ENCODE measurements around the gene VASH1. TPM values are rescaled to one million over a fixed set of nuclear protein-coding genes. Genes with fewer than 3 reads are reported as not detected.

VASH1 gene
- total and polyA plus RNA-seq, 2 donors (not counting 3 experiments of a cell fraction or from before 2014, with no cell fraction given): 39.8 to 168 TPM

DNA sequence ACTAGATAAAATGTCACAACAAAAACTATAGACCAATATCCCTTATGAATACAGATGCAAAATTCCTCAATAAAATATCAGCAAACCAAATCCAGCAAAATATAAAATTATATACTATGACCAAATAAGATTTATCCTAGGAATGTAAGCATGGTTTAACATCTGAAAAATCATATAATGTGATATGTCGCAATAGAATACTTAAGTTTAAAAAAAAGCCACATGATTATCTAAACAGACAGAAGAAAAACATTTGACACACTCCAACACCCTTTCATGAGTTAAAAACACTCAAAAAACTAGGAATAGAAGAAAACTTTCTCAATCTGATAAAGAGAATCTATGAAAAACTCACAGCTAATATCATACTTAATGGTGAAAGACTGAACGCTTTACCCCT, 31.2 kb downstream of the VASH1 start:
- DNase-seq (ENCODE audit: low read depth, low spot score): no peak
- Histone ChIP-seq H3K9ac (replicated peaks; ENCODE audit: extremely low read depth, insufficient read depth, low read length) (no peak overlapping the region), H3K79me2 (ENCODE audit: control insufficient read depth, insufficient read depth, low read length) (no peaks in the 10 kb centered on the region), H3K4me2 (ENCODE audit: insufficient read depth, low read length) (no peak overlapping the region), H2AFZ (ENCODE audit: low read depth, low read length) (no peak overlapping the region), H3K27ac (ENCODE audit: insufficient read depth, low read depth, low read length) (no peak overlapping the region), H3K9me1 (replicated peaks; ENCODE audit: control insufficient read depth, extremely low read depth, insufficient read depth, low read length) (no peaks in the 10 kb centered on the region), H3K9me3 (replicated peaks; ENCODE audit: control insufficient read depth, insufficient read depth, low read length) (no peaks in the 10 kb centered on the region), H3K36me3 (ENCODE audit: control insufficient read depth in 2 of 2, extremely low read depth in 1 of 2, insufficient read depth in 2 of 2, low read length in 2 of 2) (peaks cover 6 to 21% of the 10 kb centered on the region in 2 experiments), H3K4me1 (ENCODE audit: control insufficient read depth, extremely low read depth, insufficient read depth, low read length) (no peaks in the 10 kb centered on the region), H3K4me3 (replicated peaks in 1 of 3; ENCODE audit: insufficient read depth in 1 of 3, low read depth in 1 of 3, low read length in 3 of 3) (no peak overlapping the region), H3K27me3 (ENCODE audit: control insufficient read depth in 2 of 2, insufficient read depth in 2 of 2, low read length in 2 of 2) (no peaks in the 10 kb centered on the region), H4K20me1 (replicated peaks; ENCODE audit: control insufficient read depth, extremely low read depth, insufficient read depth, low read length) (no peaks in the 10 kb centered on the region)
- ChIA-PET POLR2A (no interaction called here), CTCF (no interaction called here)
- TF ChIP-seq EZH2 (IDR thresholded peaks at IDR 0.05; ENCODE audit: borderline replicate concordance, low read depth, low read length, severe bottlenecking) (no peak), GATA2 (IDR thresholded peaks at IDR 0.05; ENCODE audit: insufficient read depth, insufficient read length, low read depth, low read length) (no peak), POLR2A (IDR thresholded peaks at IDR 0.05; ENCODE audit: low read depth, low read length) (no peak), MYC (IDR thresholded peaks at IDR 0.05; ENCODE audit: low read depth, low read length) (no peak), JUN (IDR thresholded peaks at IDR 0.05; ENCODE audit: borderline replicate concordance, insufficient read depth, insufficient read length, low read depth) (no peak), POLR2AphosphoS5 (IDR thresholded peaks at IDR 0.05; ENCODE audit: insufficient read depth, low read depth, low read length) (no peak), FOS (IDR thresholded peaks at IDR 0.05; ENCODE audit: borderline replicate concordance, insufficient read depth, low read length) (no peak)
- TF ChIP-seq, protein P1, sequence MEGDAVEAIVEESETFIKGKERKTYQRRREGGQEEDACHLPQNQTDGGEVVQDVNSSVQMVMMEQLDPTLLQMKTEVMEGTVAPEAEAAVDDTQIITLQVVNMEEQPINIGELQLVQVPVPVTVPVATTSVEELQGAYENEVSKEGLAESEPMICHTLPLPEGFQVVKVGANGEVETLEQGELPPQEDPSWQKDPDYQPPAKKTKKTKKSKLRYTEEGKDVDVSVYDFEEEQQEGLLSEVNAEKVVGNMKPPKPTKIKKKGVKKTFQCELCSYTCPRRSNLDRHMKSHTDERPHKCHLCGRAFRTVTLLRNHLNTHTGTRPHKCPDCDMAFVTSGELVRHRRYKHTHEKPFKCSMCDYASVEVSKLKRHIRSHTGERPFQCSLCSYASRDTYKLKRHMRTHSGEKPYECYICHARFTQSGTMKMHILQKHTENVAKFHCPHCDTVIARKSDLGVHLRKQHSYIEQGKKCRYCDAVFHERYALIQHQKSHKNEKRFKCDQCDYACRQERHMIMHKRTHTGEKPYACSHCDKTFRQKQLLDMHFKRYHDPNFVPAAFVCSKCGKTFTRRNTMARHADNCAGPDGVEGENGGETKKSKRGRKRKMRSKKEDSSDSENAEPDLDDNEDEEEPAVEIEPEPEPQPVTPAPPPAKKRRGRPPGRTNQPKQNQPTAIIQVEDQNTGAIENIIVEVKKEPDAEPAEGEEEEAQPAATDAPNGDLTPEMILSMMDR (IDR thresholded peaks at IDR 0.05; ENCODE audit: extremely low read depth in 1 of 2, insufficient read depth in 1 of 2, low read depth in 1 of 2, low read length in 2 of 2): no peak
- TF ChIP-seq, protein P2, sequence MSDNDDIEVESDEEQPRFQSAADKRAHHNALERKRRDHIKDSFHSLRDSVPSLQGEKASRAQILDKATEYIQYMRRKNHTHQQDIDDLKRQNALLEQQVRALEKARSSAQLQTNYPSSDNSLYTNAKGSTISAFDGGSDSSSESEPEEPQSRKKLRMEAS (IDR thresholded peaks at IDR 0.05; ENCODE audit: insufficient read depth, insufficient read length): no peak
- no peak for FAIRE-seq
- BruUV-seq (replicated peaks): no TSS peak
- intact Hi-C loops (cut with micrococcal nuclease): no loop called here
- dilution Hi-C loops (cut with MboI; ENCODE audit: extremely low pct_ligation_motif_present, low sequenced_read_pairs): no loop called here
